Activated T-helper 1 cell treated with anti-CD3 and anti-CD28 coated beads, Interleukin-12 subunit alpha, Interleukin-12 subunit beta, Interleukin-2, Interleukin-4 antibody, amounts not matched to agents 30 ng/mL and 10 ng/mL and 1 ng/mL, durations not matched to agents 14 hours and 24 hours and 36 hours (primary cell): ENCODE results near the gene KDM5B. TPM values are rescaled to one million over a fixed set of nuclear protein-coding genes. Genes with fewer than 3 reads are reported as not detected.
"Not testable (repeated sequence)": the region's sequence is repeated elsewhere in the genome, so short reads cannot be mapped to it uniquely, and the experiment has no call there.

Experiments
- DNase-seq: peaks from one replicate; pipeline ENCODE4 v3.0.0; 2021; ENCODE audit warnings: low spot score
- H3K27ac Mint-ChIP-seq: one replicate; pipeline ENCODE4 v1.8.0; 2021; ENCODE audit warnings: mild to moderate bottlenecking, mixed read lengths
- H3K27me3 Mint-ChIP-seq: one replicate; pipeline ENCODE4 v1.8.0; 2022; ENCODE audit warnings: mild to moderate bottlenecking, moderate library complexity, mixed read lengths; ENCODE audit not compliant: insufficient read depth
- H3K36me3 Mint-ChIP-seq: one replicate; pipeline ENCODE4 v1.8.0; 2021; ENCODE audit warnings: low read depth, mixed read lengths
- H3K4me1 Mint-ChIP-seq: one replicate; pipeline ENCODE4 v1.8.0; 2021; ENCODE audit warnings: low read depth, mixed read lengths
- H3K4me3 Mint-ChIP-seq: one replicate; pipeline ENCODE4 v1.8.0; 2021; ENCODE audit warnings: mild to moderate bottlenecking, moderate library complexity, mixed read lengths
- H3K9me3 Mint-ChIP-seq: one replicate; pipeline ENCODE4 v1.8.0; 2021; ENCODE audit warnings: mixed read lengths
- intact Hi-C: fragments of 100-400 bp; cut with micrococcal nuclease; formaldehyde crosslinking; loops from one replicate; pipeline ENCODE4 v1.15.1; 2024
- total RNA-seq: library from RNA; stranded (reverse); gene quantifications from 2 replicates; pipeline ENCODE4 v1.2.3, GENCODE V29; 2022

Gene KDM5B
- total RNA-seq, 1 donor from 2014 or later: 102 TPM

- intact Hi-C loops: no loop called here
Measured at GRCh38 chr1:202798260-202798659, 10.0 kb downstream of the KDM5B start.

GRCh38 chr1:202796670-202797069 lies 11.6 kb downstream of the KDM5B start:
- H3K27ac Mint-ChIP-seq: no peak overlapping the region
- no peak for DNase-seq
- H3K4me1 Mint-ChIP-seq: peaks cover 42% of the 10 kb centered on the region
- H3K36me3 Mint-ChIP-seq: peaks cover 12% of the 10 kb centered on the region
- no peaks in the 10 kb centered on the region for H3K9me3 Mint-ChIP-seq
- intact Hi-C loops: no loop called here
- H3K4me3 Mint-ChIP-seq: no peak overlapping the region
- no peaks in the 10 kb centered on the region for H3K27me3 Mint-ChIP-seq

More at GRCh38 chr1:202798260-202798659, 10.0 kb downstream of the KDM5B start:
- H3K27ac Mint-ChIP-seq: no peak overlapping the region
- H3K4me1 Mint-ChIP-seq: peaks cover 49% of the 10 kb centered on the region
- no peaks in the 10 kb centered on the region for H3K27me3 Mint-ChIP-seq
- DNase-seq: no peak
- H3K4me3 Mint-ChIP-seq: no peak overlapping the region
- no peaks in the 10 kb centered on the region for H3K9me3 Mint-ChIP-seq
- H3K36me3 Mint-ChIP-seq: peaks cover 12% of the 10 kb centered on the region

GRCh38 chr1:202794931-202795330 lies 13.3 kb downstream of the KDM5B start:
- H3K36me3 Mint-ChIP-seq, H3K27me3 Mint-ChIP-seq, DNase-seq, H3K27ac Mint-ChIP-seq, H3K9me3 Mint-ChIP-seq, H3K4me3 Mint-ChIP-seq: not testable (repeated sequence)
- intact Hi-C loops: loop anchor here (5.0 kb wide), 1 partner anchor 67 kb away; no protein-coding TSS in a partner anchor
- peaks cover 34% of the 10 kb centered on the region for H3K4me1 Mint-ChIP-seq

- Mint-ChIP-seq H3K36me3 (peaks cover 7% of the 10 kb centered on the region), H3K27ac (no peak overlapping the region), H3K4me3 (no peak overlapping the region), H3K27me3 (no peaks in the 10 kb centered on the region), H3K4me1 (peaks cover 36% of the 10 kb centered on the region), H3K9me3 (no peaks in the 10 kb centered on the region)
- intact Hi-C loops: loop anchor here (5.0 kb wide), 1 partner anchor 68 kb away; no protein-coding TSS in a partner anchor
- DNase-seq: no peak
Measured at GRCh38 chr1:202794051-202794740, 14.0 kb downstream of the KDM5B start.

GRCh38 chr1:202791077-202791747 lies 17.0 kb downstream of the KDM5B start:
- no peaks in the 10 kb centered on the region for H3K9me3 Mint-ChIP-seq
- no peak overlapping the region for H3K27ac Mint-ChIP-seq
- H3K27me3 Mint-ChIP-seq: no peaks in the 10 kb centered on the region
- no peak overlapping the region for H3K4me3 Mint-ChIP-seq
- intact Hi-C loops: loop anchor here (5.0 kb wide), 1 partner anchor 71 kb away; no protein-coding TSS in a partner anchor
- peaks cover 8% of the 10 kb centered on the region for H3K36me3 Mint-ChIP-seq
- DNase-seq: no peak
- H3K4me1 Mint-ChIP-seq: peaks cover 32% of the 10 kb centered on the region

- Mint-ChIP-seq H3K4me1 (peaks cover 30% of the 10 kb centered on the region), H3K36me3 (peaks cover 8% of the 10 kb centered on the region), H3K27ac (no peak overlapping the region), H3K4me3 (no peak overlapping the region), H3K9me3 (no peaks in the 10 kb centered on the region), H3K27me3 (no peaks in the 10 kb centered on the region)
- no peak for DNase-seq
- intact Hi-C loops: no loop called here
Measured at GRCh38 chr1:202788800-202789199, 19.4 kb downstream of the KDM5B start.

GRCh38 chr1:202786804-202787203 lies 21.4 kb downstream of the KDM5B start:
- Mint-ChIP-seq H3K4me3 (no peak overlapping the region), H3K27me3 (no peaks in the 10 kb centered on the region), H3K36me3 (peaks cover 8% of the 10 kb centered on the region), H3K27ac (no peak overlapping the region), H3K4me1 (peaks cover 21% of the 10 kb centered on the region), H3K9me3 (no peaks in the 10 kb centered on the region)
- no peak for DNase-seq
- intact Hi-C loops: no loop called here

- no peak overlapping the region for H3K4me3 Mint-ChIP-seq
- intact Hi-C loops: no loop called here
- H3K27ac Mint-ChIP-seq: no peak overlapping the region
- peaks cover 5% of the 10 kb centered on the region for H3K36me3 Mint-ChIP-seq
- no peaks in the 10 kb centered on the region for H3K27me3 Mint-ChIP-seq
- peaks cover 10% of the 10 kb centered on the region for H3K4me1 Mint-ChIP-seq
- no peak for DNase-seq
- H3K9me3 Mint-ChIP-seq: no peaks in the 10 kb centered on the region
Measured at GRCh38 chr1:202781180-202781579, 27.0 kb downstream of the KDM5B start.

- Mint-ChIP-seq H3K27me3 (no peaks in the 10 kb centered on the region), H3K27ac (no peak overlapping the region), H3K4me3 (no peak overlapping the region), H3K9me3 (no peaks in the 10 kb centered on the region), H3K4me1 (no peaks in the 10 kb centered on the region), H3K36me3 (peaks cover 45% of the 10 kb centered on the region)
- DNase-seq: no peak
- intact Hi-C loops: loop anchor here (5.0 kb wide), 1 partner anchor 37 kb away; the partner anchor contains the start of gene KDM5B
Measured at GRCh38 chr1:202770135-202770534, 38.1 kb downstream of the KDM5B start.

GRCh38 chr1:202765721-202766120 lies 42.5 kb downstream of the KDM5B start:
- Mint-ChIP-seq H3K27ac (no peak overlapping the region), H3K9me3 (no peaks in the 10 kb centered on the region), H3K4me1 (peaks cover 16% of the 10 kb centered on the region), H3K36me3 (peaks cover 37% of the 10 kb centered on the region), H3K27me3 (no peaks in the 10 kb centered on the region), H3K4me3 (no peak overlapping the region)
- DNase-seq: no peak
- intact Hi-C loops: no loop called here

- no peaks in the 10 kb centered on the region for H3K27me3 Mint-ChIP-seq
Measured at GRCh38 chr1:202762019-202762418, 46.2 kb downstream of the KDM5B start.

GRCh38 chr1:202760589-202760988 lies 47.6 kb downstream of the KDM5B start:
- intact Hi-C loops: no loop called here

More at GRCh38 chr1:202762019-202762418, 46.2 kb downstream of the KDM5B start:
- Mint-ChIP-seq H3K27ac (peak overlapping the region; percentile 26), H3K4me3 (no peak overlapping the region), H3K36me3 (peaks cover 50% of the 10 kb centered on the region), H3K4me1 (peaks cover 20% of the 10 kb centered on the region), H3K9me3 (no peaks in the 10 kb centered on the region)
- DNase-seq: no peak
- intact Hi-C loops: no loop called here

GRCh38 chr1:202756391-202756790 lies 51.8 kb downstream of the KDM5B start:
- Mint-ChIP-seq H3K4me1 (peaks cover 5% of the 10 kb centered on the region), H3K9me3 (no peaks in the 10 kb centered on the region), H3K27me3 (no peaks in the 10 kb centered on the region), H3K27ac (no peak overlapping the region), H3K4me3 (no peak overlapping the region), H3K36me3 (peaks cover 58% of the 10 kb centered on the region)
- intact Hi-C loops: no loop called here
- DNase-seq: no peak

More at GRCh38 chr1:202760589-202760988, 47.6 kb downstream of the KDM5B start:
- Mint-ChIP-seq H3K9me3 (no peaks in the 10 kb centered on the region), H3K36me3 (peaks cover 53% of the 10 kb centered on the region), H3K27ac (peak overlapping the region; percentile 29), H3K4me1 (peaks cover 20% of the 10 kb centered on the region), H3K4me3 (no peak overlapping the region), H3K27me3 (no peaks in the 10 kb centered on the region)
- DNase-seq: no peak
